Skeletal muscle tissue (tissue), 4 donors: ENCODE results near the gene PLCD1. TPM values are rescaled to one million over a fixed set of nuclear protein-coding genes. Genes with fewer than 3 reads are reported as not detected.
"Not testable (repeated sequence)": the region's sequence is repeated elsewhere in the genome, so short reads cannot be mapped to it uniquely, and the experiment has no call there.

Experiments
- H3K27ac ChIP-seq: one replicate; pipeline ENCODE4 v1.7.0; 2013; ENCODE audit warnings: mild to moderate bottlenecking, low read depth, low read length, inconsistent platforms
- H3K27me3 ChIP-seq, 3 donors: one replicate each; pipeline ENCODE4 v1.7.0; 2013; ENCODE audit warnings: low read length in 3 of 3; ENCODE audit not compliant: control insufficient read depth in 3 of 3, insufficient read depth in 3 of 3
- H3K36me3 ChIP-seq, 3 donors: one replicate each; pipeline ENCODE4 v1.7.0; 2013; ENCODE audit warnings: low read length in 3 of 3; ENCODE audit not compliant: control insufficient read depth in 3 of 3, insufficient read depth in 3 of 3
- H3K4me1 ChIP-seq, 3 donors: one replicate each; pipeline ENCODE4 v1.7.0; 2013; ENCODE audit warnings: low read length in 3 of 3, mild to moderate bottlenecking in 3 of 3; ENCODE audit not compliant: control insufficient read depth in 3 of 3, insufficient read depth in 3 of 3
- H3K4me3 ChIP-seq, 3 donors: one replicate each; pipeline ENCODE4 v1.7.0; 2013; ENCODE audit warnings: low read length in 3 of 3
- H3K9ac ChIP-seq, 3 donors: one replicate each; pipeline ENCODE4 v1.7.0; 2013; ENCODE audit warnings: low read length in 3 of 3, mild to moderate bottlenecking in 3 of 3, moderate library complexity in 2 of 3, low read depth in 1 of 3
- H3K9me3 ChIP-seq, 3 donors: one replicate each; pipeline ENCODE4 v1.7.0; 2013; ENCODE audit warnings: low read length in 3 of 3; ENCODE audit not compliant: control insufficient read depth in 3 of 3
- total RNA-seq: library from RNA; depleted of rRNA; stranded (reverse); fragments of >200 nt; gene quantifications from one replicate; pipeline ENCODE4 v1.2.3, GENCODE V29; 2014
- donor health status: Osteomylitis.

PLCD1 gene
- total RNA-seq, 1 donor from 2014 or later, result 9.4 TPM

DNA sequence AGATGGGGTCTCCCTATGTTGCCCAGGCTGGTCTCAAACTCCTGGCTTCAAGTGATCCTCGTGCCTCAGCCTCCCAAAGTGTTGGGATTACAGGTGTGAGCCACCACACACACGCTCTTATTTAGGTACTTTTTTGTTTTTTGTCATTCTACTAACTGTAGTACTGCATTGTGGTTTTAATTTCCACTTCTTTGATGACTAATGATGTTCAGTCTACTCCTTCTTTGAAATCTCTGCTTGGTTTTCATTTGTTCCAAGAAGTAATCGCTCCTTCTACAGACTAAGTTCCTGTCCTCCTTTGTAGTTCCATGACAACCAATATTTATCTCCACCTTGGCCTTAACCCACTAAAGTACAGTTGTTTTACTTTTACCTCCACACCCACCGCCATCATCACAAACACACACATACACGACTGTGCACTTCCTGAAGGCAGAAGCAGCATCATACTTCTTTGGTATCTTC is 9.0 kb upstream of the PLCD1 start:
- Histone ChIP-seq H3K36me3 (no peaks in the 10 kb centered on the region), H3K9ac (no peak overlapping the region), H3K27me3 (peaks cover 14 to 26% (median 25%) of the 10 kb centered on the region in 3 donors), H3K9me3 (no peaks in the 10 kb centered on the region), H3K4me3 (peak overlapping the region; percentile 70 to 77 (median 73)), H3K4me1 (peaks cover 8 to 16% (median 8%) of the 10 kb centered on the region in 3 donors), H3K27ac (no peak overlapping the region)

- Histone ChIP-seq H3K9ac (no peak overlapping the region), H3K27ac (no peak overlapping the region), H3K27me3 (peaks cover 14 to 32% (median 29%) of the 10 kb centered on the region in 3 donors), H3K4me3 (no peak overlapping the region), H3K9me3 (no peaks in the 10 kb centered on the region), H3K4me1 (peaks cover 8 to 16% (median 8%) of the 10 kb centered on the region in 3 donors), H3K36me3 (no peaks in the 10 kb centered on the region)
Measured at GRCh38 chr3:38036906-38037305, 7.5 kb upstream of the PLCD1 start.

GRCh38 chr3:38036286-38036685 is 6.8 kb upstream of the PLCD1 start:
- no peaks in the 10 kb centered on the region for H3K36me3 ChIP-seq
- no peak overlapping the region for H3K4me3 ChIP-seq
- H3K4me1 ChIP-seq, result peaks cover 8 to 18% (median 8%) of the 10 kb centered on the region in 3 donors
- no peaks in the 10 kb centered on the region for H3K9me3 ChIP-seq
- peaks cover 14 to 35% (median 35%) of the 10 kb centered on the region in 3 donors for H3K27me3 ChIP-seq
- no peak overlapping the region for H3K9ac ChIP-seq
- no peak overlapping the region for H3K27ac ChIP-seq

GRCh38 chr3:38034335-38034734 is 4.9 kb upstream of the PLCD1 start:
- not testable (repeated sequence) for H3K9me3 ChIP-seq, H3K36me3 ChIP-seq, H3K4me3 ChIP-seq, H3K9ac ChIP-seq, H3K27ac ChIP-seq
- peaks cover 11 to 42% (median 40%) of the 10 kb centered on the region in 3 donors for H3K27me3 ChIP-seq
- H3K4me1 ChIP-seq, result peaks cover 13 to 25% (median 21%) of the 10 kb centered on the region in 3 donors

DNA sequence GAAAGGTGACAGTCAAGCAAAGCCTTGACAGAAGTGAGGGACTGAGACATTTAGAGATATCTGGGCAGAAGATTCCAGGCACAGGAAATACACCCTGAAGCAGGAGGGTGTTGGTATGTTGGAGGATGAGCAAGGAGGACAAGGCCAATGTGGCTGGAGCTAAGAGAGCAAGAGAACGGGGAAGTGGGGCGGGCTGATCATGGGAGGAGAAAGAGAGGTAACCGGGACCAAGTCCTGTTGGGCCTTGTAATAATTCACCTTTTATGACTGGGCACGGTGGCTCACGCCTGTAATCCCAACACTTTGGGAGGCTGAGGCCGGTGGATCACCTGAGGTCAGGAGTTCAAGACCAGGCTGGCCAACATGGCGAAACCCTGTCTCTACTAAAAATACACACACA is 4.1 kb upstream of the PLCD1 start:
- not testable (repeated sequence) for H3K9ac ChIP-seq, H3K36me3 ChIP-seq, H3K4me3 ChIP-seq, H3K9me3 ChIP-seq, H3K27ac ChIP-seq
- Histone ChIP-seq H3K27me3 (peaks cover 8 to 38% (median 33%) of the 10 kb centered on the region in 3 donors), H3K4me1 (peaks cover 11 to 21% (median 20%) of the 10 kb centered on the region in 3 donors)

DNA sequence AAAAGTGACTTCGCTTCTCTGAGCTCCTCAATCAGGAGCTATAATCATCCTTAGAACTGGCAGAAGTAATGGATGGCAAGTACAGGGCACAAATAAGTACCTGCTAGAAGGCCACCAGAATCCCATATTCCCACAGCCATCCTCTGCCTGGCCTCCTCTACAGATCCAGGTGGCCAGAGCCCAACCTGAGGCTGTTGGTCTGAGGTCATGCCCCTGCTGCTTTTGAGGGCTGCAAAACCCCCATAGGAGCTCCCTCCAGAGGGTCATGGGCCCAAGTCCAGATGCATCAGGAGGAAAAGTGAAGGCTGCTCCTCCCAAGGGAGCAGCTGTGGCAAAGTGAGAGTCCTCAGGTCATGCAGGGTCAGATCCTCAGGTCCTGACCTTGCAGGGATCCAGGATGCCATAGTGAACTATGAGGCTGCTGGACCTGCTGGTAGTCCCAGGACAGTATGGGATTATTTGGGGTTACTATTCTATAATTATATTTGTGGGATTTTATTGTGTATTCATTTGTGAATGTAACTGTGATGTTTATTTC is 3.0 kb upstream of the PLCD1 start:
- peaks cover 4 to 39% (median 26%) of the 10 kb centered on the region in 3 donors for H3K27me3 ChIP-seq
- no peak overlapping the region for H3K27ac ChIP-seq
- peaks cover 11 to 22% (median 21%) of the 10 kb centered on the region in 3 donors for H3K4me1 ChIP-seq
- H3K9me3 ChIP-seq, result no peaks in the 10 kb centered on the region
- no peak overlapping the region for H3K4me3 ChIP-seq
- H3K36me3 ChIP-seq, result no peaks in the 10 kb centered on the region
- H3K9ac ChIP-seq, result no peak overlapping the region

- Histone ChIP-seq H3K27ac (no peak overlapping the region), H3K27me3 (peaks cover 0 to 34% (median 25%) of the 10 kb centered on the region in 3 donors), H3K4me3 (no peak overlapping the region), H3K4me1 (peaks cover 11 to 22% (median 21%) of the 10 kb centered on the region in 3 donors), H3K9me3 (no peaks in the 10 kb centered on the region), H3K36me3 (no peaks in the 10 kb centered on the region), H3K9ac (no peak overlapping the region)
Measured at GRCh38 chr3:38031022-38031994, 1.9 kb upstream of the PLCD1 start.

GRCh38 chr3:38030126-38031021 is 932 bp upstream of the PLCD1 start:
- Histone ChIP-seq H3K27ac (peak overlapping the region; percentile 45), H3K4me1 (peaks cover 16 to 28% (median 27%) of the 10 kb centered on the region in 3 donors)

GRCh38 chr3:38028621-38029361 is 651 bp downstream of the PLCD1 start:
- H3K9ac ChIP-seq, result peak overlapping the region in 1 of 3 donors; percentile 45
- peak overlapping the region; percentile 38 to 61 (median 54) for H3K4me3 ChIP-seq
- H3K27ac ChIP-seq, result no peak overlapping the region
- H3K27me3 ChIP-seq, result peaks cover 0 to 34% (median 25%) of the 10 kb centered on the region in 3 donors
- peaks cover 23 to 37% (median 33%) of the 10 kb centered on the region in 3 donors for H3K4me1 ChIP-seq
- no peaks in the 10 kb centered on the region for H3K36me3 ChIP-seq
- H3K9me3 ChIP-seq, result no peaks in the 10 kb centered on the region

More at GRCh38 chr3:38030126-38031021, 932 bp upstream of the PLCD1 start:
- H3K9ac ChIP-seq, result peak overlapping the region; percentile 57 to 83 (median 83)
- H3K9me3 ChIP-seq, result no peaks in the 10 kb centered on the region
- peaks cover 0 to 34% (median 25%) of the 10 kb centered on the region in 3 donors for H3K27me3 ChIP-seq
- no peaks in the 10 kb centered on the region for H3K36me3 ChIP-seq
- peak overlapping the region; percentile 56 to 78 (median 78) for H3K4me3 ChIP-seq
